ENCODE measurements around the gene PPP1R18. TPM values are rescaled to one million over a fixed set of nuclear protein-coding genes. Genes with fewer than 3 reads are reported as not detected.

Gene PPP1R18
- total and polyA plus RNA-seq, 9 of the 15 experiments (the other 6 are each of a cell fraction or from before 2014, with no cell fraction given), result 12.0 to 99.2 (median 42.6) TPM

- TF ChIP-seq NCOA1 (IDR thresholded peaks at IDR 0.05; ENCODE audit: low read depth) (0 out of 2 replicates have a peak, but pooled peaks have one; percentile 26), EP300 (IDR thresholded peaks at IDR 0.05; ENCODE audit: low read length) (no peak), BRD4 (IDR thresholded peaks at IDR 0.05) (no peak), TAF15 (IDR thresholded peaks at IDR 0.05; ENCODE audit: low read depth, low read length) (no peak), CHCHD3 (CRISPR knock-in tag; IDR thresholded peaks at IDR 0.05) (no peak), SMARCA5 (IDR thresholded peaks at IDR 0.05) (peak; percentile 60; the same call in 1 of the 2 replicates), ZNF551 (CRISPR knock-in tag; IDR thresholded peaks at IDR 0.05) (no peak), SMAD1 (IDR thresholded peaks at IDR 0.05; ENCODE audit: low read depth, low read length, partially characterized antibody) (no peak), THRAP3 (IDR thresholded peaks at IDR 0.05; ENCODE audit: borderline replicate concordance) (peak; percentile 57; the same call in 1 of the 2 replicates), ZNF253 (CRISPR knock-in tag; conservative IDR thresholded peaks at IDR 0.05) (no peak), CREBBP (IDR thresholded peaks at IDR 0.05; ENCODE audit: low read depth, low read length) (no peak), PHB2 (IDR thresholded peaks at IDR 0.05; ENCODE audit: low read depth) (peak; percentile 75), IRF2 (CRISPR knock-in tag; IDR thresholded peaks at IDR 0.05) (no peak), POU5F1 (IDR thresholded peaks at IDR 0.05; ENCODE audit: borderline replicate concordance, low read depth, low read length, partially characterized antibody) (no peak), UBTF (IDR thresholded peaks at IDR 0.05; ENCODE audit: borderline replicate concordance in 1 of 2, low read depth in 2 of 2, low read length in 2 of 2) (peak; percentile 21 to 71; a peak in 2 of 4 replicates), NFYB (IDR thresholded peaks at IDR 0.05; ENCODE audit: extremely low read depth, insufficient read length) (no peak), CC2D1A (IDR thresholded peaks at IDR 0.05) (0 out of 2 replicates have a peak, but pooled peaks have one; percentile 27), L3MBTL2 (IDR thresholded peaks at IDR 0.05) (no peak)
- TF ChIP-seq, protein P1, sequence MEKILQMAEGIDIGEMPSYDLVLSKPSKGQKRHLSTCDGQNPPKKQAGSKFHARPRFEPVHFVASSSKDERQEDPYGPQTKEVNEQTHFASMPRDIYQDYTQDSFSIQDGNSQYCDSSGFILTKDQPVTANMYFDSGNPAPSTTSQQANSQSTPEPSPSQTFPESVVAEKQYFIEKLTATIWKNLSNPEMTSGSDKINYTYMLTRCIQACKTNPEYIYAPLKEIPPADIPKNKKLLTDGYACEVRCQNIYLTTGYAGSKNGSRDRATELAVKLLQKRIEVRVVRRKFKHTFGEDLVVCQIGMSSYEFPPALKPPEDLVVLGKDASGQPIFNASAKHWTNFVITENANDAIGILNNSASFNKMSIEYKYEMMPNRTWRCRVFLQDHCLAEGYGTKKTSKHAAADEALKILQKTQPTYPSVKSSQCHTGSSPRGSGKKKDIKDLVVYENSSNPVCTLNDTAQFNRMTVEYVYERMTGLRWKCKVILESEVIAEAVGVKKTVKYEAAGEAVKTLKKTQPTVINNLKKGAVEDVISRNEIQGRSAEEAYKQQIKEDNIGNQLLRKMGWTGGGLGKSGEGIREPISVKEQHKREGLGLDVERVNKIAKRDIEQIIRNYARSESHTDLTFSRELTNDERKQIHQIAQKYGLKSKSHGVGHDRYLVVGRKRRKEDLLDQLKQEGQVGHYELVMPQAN (IDR thresholded peaks at IDR 0.05; ENCODE audit: borderline replicate concordance), result peak; percentile 78
- TF ChIP-seq, protein P2, sequence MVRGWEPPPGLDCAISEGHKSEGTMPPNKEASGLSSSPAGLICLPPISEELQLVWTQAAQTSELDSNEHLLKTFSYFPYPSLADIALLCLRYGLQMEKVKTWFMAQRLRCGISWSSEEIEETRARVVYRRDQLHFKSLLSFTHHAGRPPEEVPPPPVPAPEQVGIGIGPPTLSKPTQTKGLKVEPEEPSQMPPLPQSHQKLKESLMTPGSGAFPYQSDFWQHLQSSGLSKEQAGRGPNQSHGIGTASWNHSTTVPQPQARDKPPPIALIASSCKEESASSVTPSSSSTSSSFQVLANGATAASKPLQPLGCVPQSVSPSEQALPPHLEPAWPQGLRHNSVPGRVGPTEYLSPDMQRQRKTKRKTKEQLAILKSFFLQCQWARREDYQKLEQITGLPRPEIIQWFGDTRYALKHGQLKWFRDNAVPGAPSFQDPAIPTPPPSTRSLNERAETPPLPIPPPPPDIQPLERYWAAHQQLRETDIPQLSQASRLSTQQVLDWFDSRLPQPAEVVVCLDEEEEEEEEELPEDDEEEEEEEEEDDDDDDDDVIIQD (CRISPR knock-in tag; IDR thresholded peaks at IDR 0.05), result no peak
- TF ChIP-seq, protein P3, sequence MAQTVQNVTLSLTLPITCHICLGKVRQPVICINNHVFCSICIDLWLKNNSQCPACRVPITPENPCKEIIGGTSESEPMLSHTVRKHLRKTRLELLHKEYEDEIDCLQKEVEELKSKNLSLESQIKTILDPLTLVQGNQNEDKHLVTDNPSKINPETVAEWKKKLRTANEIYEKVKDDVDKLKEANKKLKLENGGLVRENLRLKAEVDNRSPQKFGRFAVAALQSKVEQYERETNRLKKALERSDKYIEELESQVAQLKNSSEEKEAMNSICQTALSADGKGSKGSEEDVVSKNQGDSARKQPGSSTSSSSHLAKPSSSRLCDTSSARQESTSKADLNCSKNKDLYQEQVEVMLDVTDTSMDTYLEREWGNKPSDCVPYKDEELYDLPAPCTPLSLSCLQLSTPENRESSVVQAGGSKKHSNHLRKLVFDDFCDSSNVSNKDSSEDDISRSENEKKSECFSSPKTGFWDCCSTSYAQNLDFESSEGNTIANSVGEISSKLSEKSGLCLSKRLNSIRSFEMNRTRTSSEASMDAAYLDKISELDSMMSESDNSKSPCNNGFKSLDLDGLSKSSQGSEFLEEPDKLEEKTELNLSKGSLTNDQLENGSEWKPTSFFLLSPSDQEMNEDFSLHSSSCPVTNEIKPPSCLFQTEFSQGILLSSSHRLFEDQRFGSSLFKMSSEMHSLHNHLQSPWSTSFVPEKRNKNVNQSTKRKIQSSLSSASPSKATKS (CRISPR knock-in tag; IDR thresholded peaks at IDR 0.05), result no peak
Observed at GRCh38 chr6:30686009-30686907, at the start of gene PPP1R18 (continued).
